Measurements from ENCODE around the gene EDN1. TPM values are rescaled to one million over a fixed set of nuclear protein-coding genes. Genes with fewer than 3 reads are reported as not detected.

EDN1 gene
- total RNA-seq, 1 donor from 2014 or later = 18.8 TPM

GRCh38 chr6:12258591-12259075 lies 31.5 kb upstream of the EDN1 start:
- no peak for ATAC-seq
- DNase-seq = no peak
- H3K36me3 ChIP-seq = no peaks in the 10 kb centered on the region
- no peaks in the 10 kb centered on the region for H3K9me3 ChIP-seq
- intact Hi-C loops (cut with DNase I) = no loop called here
- no peaks in the 10 kb centered on the region for H3K27me3 ChIP-seq
- H3K27ac ChIP-seq = no peak overlapping the region
- H3K4me3 ChIP-seq = no peak overlapping the region
- TF ChIP-seq, protein P1, sequence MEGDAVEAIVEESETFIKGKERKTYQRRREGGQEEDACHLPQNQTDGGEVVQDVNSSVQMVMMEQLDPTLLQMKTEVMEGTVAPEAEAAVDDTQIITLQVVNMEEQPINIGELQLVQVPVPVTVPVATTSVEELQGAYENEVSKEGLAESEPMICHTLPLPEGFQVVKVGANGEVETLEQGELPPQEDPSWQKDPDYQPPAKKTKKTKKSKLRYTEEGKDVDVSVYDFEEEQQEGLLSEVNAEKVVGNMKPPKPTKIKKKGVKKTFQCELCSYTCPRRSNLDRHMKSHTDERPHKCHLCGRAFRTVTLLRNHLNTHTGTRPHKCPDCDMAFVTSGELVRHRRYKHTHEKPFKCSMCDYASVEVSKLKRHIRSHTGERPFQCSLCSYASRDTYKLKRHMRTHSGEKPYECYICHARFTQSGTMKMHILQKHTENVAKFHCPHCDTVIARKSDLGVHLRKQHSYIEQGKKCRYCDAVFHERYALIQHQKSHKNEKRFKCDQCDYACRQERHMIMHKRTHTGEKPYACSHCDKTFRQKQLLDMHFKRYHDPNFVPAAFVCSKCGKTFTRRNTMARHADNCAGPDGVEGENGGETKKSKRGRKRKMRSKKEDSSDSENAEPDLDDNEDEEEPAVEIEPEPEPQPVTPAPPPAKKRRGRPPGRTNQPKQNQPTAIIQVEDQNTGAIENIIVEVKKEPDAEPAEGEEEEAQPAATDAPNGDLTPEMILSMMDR (IDR thresholded peaks at IDR 0.05) = no peak
- no peaks in the 10 kb centered on the region for H3K4me1 ChIP-seq

DNA sequence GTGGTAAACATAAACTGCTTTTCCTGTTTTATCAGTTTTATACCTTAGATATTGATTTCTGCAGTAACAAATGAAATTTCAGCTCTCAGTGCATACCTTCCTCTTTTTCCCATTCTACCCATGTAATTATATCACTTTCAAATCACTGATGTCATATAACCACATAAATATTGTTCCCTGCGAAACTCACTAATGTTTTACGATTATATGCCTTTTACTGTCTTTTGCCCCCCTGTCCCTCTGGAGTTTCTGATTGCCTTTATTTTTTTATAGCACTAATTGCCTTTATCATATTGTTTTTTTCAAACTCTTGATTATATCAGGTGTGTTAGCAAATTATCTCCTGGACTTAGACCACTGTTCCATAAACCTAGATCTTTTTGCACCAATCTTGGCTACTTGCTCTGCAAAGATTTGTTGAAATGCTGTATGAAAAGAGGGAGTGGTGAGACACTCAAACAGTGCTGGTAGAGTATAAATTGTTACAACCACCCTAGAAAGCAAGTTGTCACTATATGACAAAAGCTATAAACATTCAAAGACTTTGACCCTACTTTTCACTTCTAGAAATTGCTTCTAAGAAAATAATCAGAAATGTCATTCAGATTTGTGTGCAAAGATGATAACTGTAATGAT lies 29.6 kb upstream of the EDN1 start:
- ATAC-seq (no peak), DNase-seq (no peak)
- Histone ChIP-seq H3K4me1 (no peaks in the 10 kb centered on the region), H3K27me3 (no peaks in the 10 kb centered on the region), H3K36me3 (no peaks in the 10 kb centered on the region), H3K27ac (no peak overlapping the region), H3K4me3 (no peak overlapping the region), H3K9me3 (no peaks in the 10 kb centered on the region)
- TF ChIP-seq, protein P1 (IDR thresholded peaks at IDR 0.05) = no peak
- intact Hi-C loops (cut with DNase I) = no loop called here

DNA sequence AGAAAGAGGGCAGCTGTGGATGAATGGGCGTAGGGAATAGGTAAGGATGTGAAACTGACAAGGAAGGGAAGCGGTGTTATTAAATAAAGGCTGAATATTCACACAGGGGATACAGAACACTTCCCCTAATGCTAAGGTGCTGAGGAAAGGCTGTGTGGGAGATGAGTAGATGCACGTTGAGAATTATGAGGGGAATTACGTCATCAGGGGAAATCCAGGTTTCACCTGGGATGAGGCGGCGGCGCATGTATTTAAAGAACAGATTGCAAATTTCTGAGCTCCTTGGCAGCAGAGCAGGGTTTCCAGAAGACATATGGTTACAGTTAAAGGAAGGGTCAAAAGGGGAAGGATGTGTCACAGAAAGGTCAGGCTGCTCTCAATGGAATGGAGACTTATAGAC lies 28.7 kb upstream of the EDN1 start:
- H3K4me1 ChIP-seq = no peaks in the 10 kb centered on the region
- TF ChIP-seq, protein P1 (IDR thresholded peaks at IDR 0.05) = no peak
- ATAC-seq (no peak), DNase-seq (no peak)
- no peak overlapping the region for H3K4me3 ChIP-seq
- no peaks in the 10 kb centered on the region for H3K9me3 ChIP-seq
- no peaks in the 10 kb centered on the region for H3K36me3 ChIP-seq
- no peak overlapping the region for H3K27ac ChIP-seq
- H3K27me3 ChIP-seq = no peaks in the 10 kb centered on the region
- intact Hi-C loops (cut with DNase I) = no loop called here

DNA sequence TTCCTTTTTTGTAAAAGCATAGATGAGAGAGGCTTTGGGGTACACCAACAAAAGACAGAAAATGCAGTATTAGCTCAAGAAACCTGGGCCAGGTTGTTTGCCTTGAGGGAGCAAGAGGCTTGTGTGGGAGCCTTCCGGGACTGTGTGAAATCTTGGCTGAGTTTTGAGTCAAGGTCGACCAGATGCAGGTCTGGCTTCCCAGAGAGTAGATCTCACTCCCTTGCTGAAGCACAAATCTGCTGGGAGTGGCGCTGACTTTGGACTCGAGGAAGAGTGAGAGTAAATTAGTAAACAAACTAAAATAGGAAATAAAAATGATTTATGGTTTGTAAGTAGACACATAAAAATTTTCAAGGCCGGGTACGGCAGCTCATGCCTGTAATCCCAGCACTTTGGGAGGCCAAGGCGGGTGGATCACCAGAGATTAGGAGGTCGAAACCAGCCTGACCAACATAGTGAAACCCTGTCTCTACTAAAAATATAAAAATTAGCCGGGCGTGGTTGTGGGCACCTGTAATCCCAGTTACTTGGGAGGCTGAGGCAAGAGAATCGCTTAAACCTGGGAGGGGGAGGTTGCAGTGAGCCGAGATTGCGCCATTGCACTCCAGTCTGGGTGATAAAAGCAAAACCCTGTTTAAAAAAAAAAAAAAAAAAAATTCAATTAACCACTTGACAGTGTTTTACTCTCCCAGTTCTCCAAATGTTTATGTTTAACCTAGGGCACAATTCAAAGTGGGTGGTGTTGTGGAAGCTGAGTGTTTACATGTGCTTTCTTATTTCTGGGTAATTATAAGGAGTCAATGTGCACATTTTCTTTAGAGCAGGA lies 27.7 kb upstream of the EDN1 start:
- TF ChIP-seq, protein P1 (IDR thresholded peaks at IDR 0.05) = no peak
- Histone ChIP-seq H3K9me3 (no peaks in the 10 kb centered on the region), H3K36me3 (no peaks in the 10 kb centered on the region), H3K4me1 (no peaks in the 10 kb centered on the region), H3K4me3 (no peak overlapping the region), H3K27me3 (no peaks in the 10 kb centered on the region), H3K27ac (no peak overlapping the region)
- intact Hi-C loops (cut with DNase I) = no loop called here
- ATAC-seq (no peak), DNase-seq (no peak)

DNA sequence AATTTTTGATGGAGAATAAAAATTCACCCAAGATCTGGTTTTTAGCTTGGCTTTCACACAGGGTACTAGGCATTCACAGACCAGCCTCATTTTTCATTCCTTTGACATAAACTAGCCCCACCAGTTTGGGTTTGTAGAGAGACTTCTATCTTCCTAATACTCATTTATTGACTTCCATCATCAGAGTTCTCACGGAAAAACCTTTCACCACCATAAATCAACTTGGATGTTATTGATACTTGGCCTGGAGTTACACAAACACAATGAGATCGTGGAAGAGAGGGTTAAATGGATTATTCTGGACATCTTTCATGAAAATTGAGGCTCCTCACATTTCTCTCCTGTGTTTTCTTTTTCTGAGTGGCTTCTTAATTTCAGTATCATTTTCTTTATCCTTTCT lies 26.8 kb upstream of the EDN1 start:
- no peaks in the 10 kb centered on the region for H3K36me3 ChIP-seq
- intact Hi-C loops (cut with DNase I) = no loop called here
- H3K27me3 ChIP-seq = no peaks in the 10 kb centered on the region
- TF ChIP-seq, protein P1 (IDR thresholded peaks at IDR 0.05) = no peak
- DNase-seq = no peak
- ATAC-seq = no peak
- no peak overlapping the region for H3K4me3 ChIP-seq
- H3K4me1 ChIP-seq = no peaks in the 10 kb centered on the region
- H3K9me3 ChIP-seq = no peaks in the 10 kb centered on the region
- H3K27ac ChIP-seq = no peak overlapping the region
